ENCODE data around the gene POLA2. TPM values are rescaled to one million over a fixed set of nuclear protein-coding genes. Genes with fewer than 3 reads are reported as not detected.

Gene POLA2
- total RNA-seq, 1 experiment from 2014 or later = 25.3 TPM

DNA sequence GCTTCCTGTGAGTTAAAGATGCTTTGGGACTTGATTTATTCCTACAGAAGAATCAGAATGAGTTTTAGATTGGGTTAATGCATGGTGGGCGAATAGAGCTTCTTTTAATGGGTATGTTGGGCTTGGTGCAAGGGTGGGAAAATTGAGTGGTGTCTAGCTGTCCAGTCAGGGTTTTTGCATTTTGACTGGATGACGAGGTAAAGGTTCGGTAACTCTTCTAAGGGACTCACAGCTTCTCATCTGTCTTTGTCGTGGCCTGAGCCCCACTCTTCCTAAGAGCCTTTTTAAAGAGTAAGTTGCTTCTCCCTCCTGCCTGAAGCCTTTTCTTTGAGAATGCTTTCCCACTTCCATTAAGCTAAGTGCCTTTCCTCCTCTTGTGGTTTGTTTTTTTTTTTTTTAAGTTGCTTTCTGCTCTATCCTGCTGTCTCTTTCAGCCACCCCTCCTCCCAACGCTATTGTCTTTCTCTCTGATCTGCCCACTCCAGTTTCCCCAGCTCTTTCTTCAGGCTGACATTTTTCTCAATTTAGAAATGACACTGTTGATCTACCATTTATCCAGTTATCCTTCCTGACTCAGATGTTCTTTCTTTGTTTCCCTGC, 73.0 kb downstream of the POLA2 start:
- Mint-ChIP-seq H3K27me3 (ENCODE audit: insufficient read depth, unreplicated experiment) (no peaks in the 10 kb centered on the region), H3K27ac (ENCODE audit: unreplicated experiment) (peak overlapping the region; percentile 67), H3K4me3 (ENCODE audit: unreplicated experiment) (peak overlapping the region; percentile 82), H3K4me1 (ENCODE audit: low read depth, unreplicated experiment) (peaks cover 17% of the 10 kb centered on the region), H3K9me3 (ENCODE audit: unreplicated experiment) (no peaks in the 10 kb centered on the region), H3K36me3 (ENCODE audit: insufficient read depth, unreplicated experiment) (peaks cover 25% of the 10 kb centered on the region)
- BruUV-seq (replicated peaks) = no TSS peak
- peaks cover 1% of the 10 kb centered on the region; the same call in 1 of the 2 replicates for H3K4me1 ChIP-seq
- intact Hi-C loops (cut with micrococcal nuclease; ENCODE audit: unreplicated experiment) = no loop called here
- TF ChIP-seq, protein P1, sequence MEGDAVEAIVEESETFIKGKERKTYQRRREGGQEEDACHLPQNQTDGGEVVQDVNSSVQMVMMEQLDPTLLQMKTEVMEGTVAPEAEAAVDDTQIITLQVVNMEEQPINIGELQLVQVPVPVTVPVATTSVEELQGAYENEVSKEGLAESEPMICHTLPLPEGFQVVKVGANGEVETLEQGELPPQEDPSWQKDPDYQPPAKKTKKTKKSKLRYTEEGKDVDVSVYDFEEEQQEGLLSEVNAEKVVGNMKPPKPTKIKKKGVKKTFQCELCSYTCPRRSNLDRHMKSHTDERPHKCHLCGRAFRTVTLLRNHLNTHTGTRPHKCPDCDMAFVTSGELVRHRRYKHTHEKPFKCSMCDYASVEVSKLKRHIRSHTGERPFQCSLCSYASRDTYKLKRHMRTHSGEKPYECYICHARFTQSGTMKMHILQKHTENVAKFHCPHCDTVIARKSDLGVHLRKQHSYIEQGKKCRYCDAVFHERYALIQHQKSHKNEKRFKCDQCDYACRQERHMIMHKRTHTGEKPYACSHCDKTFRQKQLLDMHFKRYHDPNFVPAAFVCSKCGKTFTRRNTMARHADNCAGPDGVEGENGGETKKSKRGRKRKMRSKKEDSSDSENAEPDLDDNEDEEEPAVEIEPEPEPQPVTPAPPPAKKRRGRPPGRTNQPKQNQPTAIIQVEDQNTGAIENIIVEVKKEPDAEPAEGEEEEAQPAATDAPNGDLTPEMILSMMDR (IDR thresholded peaks at IDR 0.05; ENCODE audit: insufficient read depth in 1 of 2, low read depth in 1 of 2, low read length in 1 of 2, severe bottlenecking in 1 of 2, unreplicated experiment in 1 of 2) = no peak
- H3K4me3 ChIP-seq (ENCODE audit: low read depth, low read length) = peak overlapping the region; percentile 82
- no peaks in the 10 kb centered on the region for H3K27me3 ChIP-seq (replicated peaks; ENCODE audit: control insufficient read depth, insufficient read depth, low read length)
- no peaks in the 10 kb centered on the region for H3K9me3 ChIP-seq
- no peak for DNase-seq
- ChIA-PET POLR2A (interaction anchor here (0.6 kb wide), 1 partner anchor 59 kb away, joined by 8 read pairs; no protein-coding TSS in a partner anchor), CTCF (interaction anchor here (0.6 to 4.1 kb wide), 10 partner anchors 17 to 1393 kb away, joined by 3 to 107 read pairs (median 4); partner anchors contain the start of genes CAPN1, CDC42EP2 and TIGD3)
- peaks cover 2% of the 10 kb centered on the region for H3K36me3 ChIP-seq (ENCODE audit: control insufficient read depth, insufficient read depth, low read length)

- H3K4me1 Mint-ChIP-seq (ENCODE audit: low read depth, unreplicated experiment) = peaks cover 17% of the 10 kb centered on the region
- H3K27me3 Mint-ChIP-seq (ENCODE audit: insufficient read depth, unreplicated experiment) = no peaks in the 10 kb centered on the region
- no peaks in the 10 kb centered on the region for H3K27me3 ChIP-seq (replicated peaks; ENCODE audit: control insufficient read depth, insufficient read depth, low read length)
- intact Hi-C loops (cut with micrococcal nuclease; ENCODE audit: unreplicated experiment) = no loop called here
- no peaks in the 10 kb centered on the region for H3K9me3 Mint-ChIP-seq (ENCODE audit: unreplicated experiment)
- H3K4me3 Mint-ChIP-seq (ENCODE audit: unreplicated experiment) = no peak overlapping the region
- H3K36me3 Mint-ChIP-seq (ENCODE audit: insufficient read depth, unreplicated experiment) = peaks cover 51% of the 10 kb centered on the region
- DNase-seq = no peak
- H3K36me3 ChIP-seq (ENCODE audit: control insufficient read depth, insufficient read depth, low read length) = peaks cover 10% of the 10 kb centered on the region
- CTCF ChIA-PET = no interaction called here
- H3K27ac Mint-ChIP-seq (ENCODE audit: unreplicated experiment) = no peak overlapping the region
- POLR2A ChIA-PET = no interaction called here
- H3K4me1 ChIP-seq = no peaks in the 10 kb centered on the region
- no peaks in the 10 kb centered on the region for H3K9me3 ChIP-seq
- H3K4me3 ChIP-seq (ENCODE audit: low read depth, low read length) = no peak overlapping the region
- TF ChIP-seq, protein P1 (IDR thresholded peaks at IDR 0.05; ENCODE audit: insufficient read depth in 1 of 2, low read depth in 1 of 2, low read length in 1 of 2, severe bottlenecking in 1 of 2, unreplicated experiment in 1 of 2) = no peak
- BruUV-seq (replicated peaks) = no TSS peak
Measured at GRCh38 chr11:65338676-65339075, 76.9 kb downstream of the POLA2 start.

- peaks cover 7% of the 10 kb centered on the region for H3K4me1 Mint-ChIP-seq (ENCODE audit: low read depth, unreplicated experiment)
- POLR2A ChIA-PET = interaction anchor here (0.6 kb wide), 1 partner anchor 35 kb away, joined by 5 read pairs; no protein-coding TSS in a partner anchor
- H3K36me3 Mint-ChIP-seq (ENCODE audit: insufficient read depth, unreplicated experiment) = peaks cover 57% of the 10 kb centered on the region
Measured at GRCh38 chr11:65340226-65340625, 78.5 kb downstream of the POLA2 start.

More at GRCh38 chr11:65340226-65340625, 78.5 kb downstream of the POLA2 start:
- TF ChIP-seq, protein P1 (IDR thresholded peaks at IDR 0.05; ENCODE audit: insufficient read depth in 1 of 2, low read depth in 1 of 2, low read length in 1 of 2, severe bottlenecking in 1 of 2, unreplicated experiment in 1 of 2) = no peak
- Histone ChIP-seq H3K36me3 (ENCODE audit: control insufficient read depth, insufficient read depth, low read length) (peaks cover 10% of the 10 kb centered on the region), H3K4me3 (ENCODE audit: low read depth, low read length) (no peak overlapping the region), H3K9me3 (no peaks in the 10 kb centered on the region), H3K27me3 (replicated peaks; ENCODE audit: control insufficient read depth, insufficient read depth, low read length) (no peaks in the 10 kb centered on the region), H3K4me1 (no peaks in the 10 kb centered on the region)
- Mint-ChIP-seq H3K27ac (ENCODE audit: unreplicated experiment) (no peak overlapping the region), H3K27me3 (ENCODE audit: insufficient read depth, unreplicated experiment) (no peaks in the 10 kb centered on the region), H3K9me3 (ENCODE audit: unreplicated experiment) (no peaks in the 10 kb centered on the region), H3K4me3 (ENCODE audit: unreplicated experiment) (no peak overlapping the region)
- DNase-seq = no peak
- intact Hi-C loops (cut with micrococcal nuclease; ENCODE audit: unreplicated experiment) = no loop called here
- CTCF ChIA-PET = interaction anchor here (0.6 kb wide), 1 partner anchor 233 kb away, joined by 3 read pairs; no protein-coding TSS in a partner anchor
- BruUV-seq (replicated peaks) = no TSS peak
